Upper lobe of left lung (tissue), 4 donors: ENCODE measurements around the gene PDE4A.

Source experiments
- EP300 ChIP-seq, 4 donors: sonication (generic); formaldehyde crosslinking; IDR thresholded peaks; one replicate each; pipeline ENCODE4 v1.5.1; 2017; ENCODE audit warnings: antibody characterized with exemption in 4 of 4, control low read depth in 2 of 4
- POLR2A ChIP-seq, 4 donors: fragments of 450-650 bp; IDR thresholded peaks; one replicate each; pipeline ENCODE4 v1.5.1; 2016 to 2017; ENCODE audit warnings: antibody characterized with exemption in 4 of 4, mild to moderate bottlenecking in 2 of 4
- POLR2AphosphoS5 ChIP-seq, 2 donors: sonication (generic); formaldehyde crosslinking; IDR thresholded peaks; one replicate each; pipeline ENCODE4 v1.5.1; 2017; ENCODE audit warnings: antibody characterized with exemption in 2 of 2
- TF ChIP-seq, protein P1 (sequence below), 6 experiments: fragments of 450-650 bp in 4 of 6; fragments of 200-600 bp in 2 of 6; sonication (generic) in 2 of 6; IDR thresholded peaks; one replicate each; pipeline ENCODE4 v1.5.1; 2016 to 2019; ENCODE audit warnings: antibody characterized with exemption in 6 of 6

DNA sequence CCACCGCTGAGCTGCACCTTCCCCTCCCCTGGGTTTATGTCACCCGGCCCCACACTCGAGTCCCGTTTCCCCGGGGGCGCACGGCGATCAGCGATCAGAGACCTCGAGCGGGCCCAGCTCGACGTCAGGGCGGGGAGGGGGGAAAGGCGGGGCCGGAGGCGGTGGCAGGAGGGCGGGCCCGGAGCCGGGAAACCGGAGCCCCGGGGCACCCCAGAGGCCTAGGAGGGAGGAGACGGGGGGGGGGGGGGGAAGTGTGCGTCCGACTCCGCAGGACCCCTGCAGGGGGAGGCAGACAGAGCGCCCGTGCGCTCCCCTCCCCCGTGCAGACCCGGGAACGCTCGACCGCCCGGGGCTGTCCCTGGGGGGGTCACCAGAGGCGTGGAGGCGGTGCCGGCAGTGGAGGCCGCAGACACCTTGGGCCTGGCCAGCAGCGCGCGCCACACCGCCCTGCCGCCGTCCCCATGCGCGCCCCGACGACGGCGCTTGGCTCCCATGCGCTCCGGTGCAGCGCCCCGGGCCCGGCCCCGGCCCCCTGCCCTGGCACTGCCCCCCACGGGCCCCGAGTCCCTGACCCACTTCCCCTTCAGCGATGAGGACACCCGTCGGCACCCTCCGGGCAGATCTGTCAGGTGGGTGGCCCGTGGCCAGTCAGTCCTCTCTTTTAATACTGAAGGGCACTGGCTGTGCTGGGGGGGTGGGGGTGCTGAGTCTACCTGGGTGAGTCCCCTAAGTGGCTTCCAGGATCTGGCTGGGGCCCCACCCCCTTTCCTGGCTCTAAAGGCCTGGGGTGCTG, 11.8 kb downstream of the PDE4A start:
- peak in 1 of 4 donors; percentile 61 for TF ChIP-seq POLR2A (IDR thresholded peaks at IDR 0.05)
- TF ChIP-seq, protein P1, sequence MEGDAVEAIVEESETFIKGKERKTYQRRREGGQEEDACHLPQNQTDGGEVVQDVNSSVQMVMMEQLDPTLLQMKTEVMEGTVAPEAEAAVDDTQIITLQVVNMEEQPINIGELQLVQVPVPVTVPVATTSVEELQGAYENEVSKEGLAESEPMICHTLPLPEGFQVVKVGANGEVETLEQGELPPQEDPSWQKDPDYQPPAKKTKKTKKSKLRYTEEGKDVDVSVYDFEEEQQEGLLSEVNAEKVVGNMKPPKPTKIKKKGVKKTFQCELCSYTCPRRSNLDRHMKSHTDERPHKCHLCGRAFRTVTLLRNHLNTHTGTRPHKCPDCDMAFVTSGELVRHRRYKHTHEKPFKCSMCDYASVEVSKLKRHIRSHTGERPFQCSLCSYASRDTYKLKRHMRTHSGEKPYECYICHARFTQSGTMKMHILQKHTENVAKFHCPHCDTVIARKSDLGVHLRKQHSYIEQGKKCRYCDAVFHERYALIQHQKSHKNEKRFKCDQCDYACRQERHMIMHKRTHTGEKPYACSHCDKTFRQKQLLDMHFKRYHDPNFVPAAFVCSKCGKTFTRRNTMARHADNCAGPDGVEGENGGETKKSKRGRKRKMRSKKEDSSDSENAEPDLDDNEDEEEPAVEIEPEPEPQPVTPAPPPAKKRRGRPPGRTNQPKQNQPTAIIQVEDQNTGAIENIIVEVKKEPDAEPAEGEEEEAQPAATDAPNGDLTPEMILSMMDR (IDR thresholded peaks at IDR 0.05): no peak
- TF ChIP-seq EP300 (IDR thresholded peaks at IDR 0.05): no peak
- TF ChIP-seq POLR2AphosphoS5 (IDR thresholded peaks at IDR 0.05): peak; percentile 55 to 56
